Activated CD4-positive, alpha-beta T cell treated with anti-CD3 and anti-CD28 coated beads for 36 hours (primary cell): ENCODE results near the gene MECP2. TPM values are rescaled to one million over a fixed set of nuclear protein-coding genes. Genes with fewer than 3 reads are reported as not detected.

Experiments used
- ATAC-seq: fragments of 200-7000 bp; cut with Tn5 transposase; one replicate; pipeline ENCODE4 v1.10.0; 2021; ENCODE audit warnings: mild to moderate bottlenecking, moderate library complexity
- CTCF ChIA-PET: fragments of 350-600 bp; sonication (Branson Sonifier 250); formaldehyde crosslinking; loops from one replicate; lab custom pipeline; 2021; ENCODE audit warnings: antibody characterized with exemption; lab: Charles Lee
- POLR2A ChIA-PET: fragments of 350-600 bp; sonication (Branson Sonifier 250); formaldehyde crosslinking; loops from one replicate; lab custom pipeline; 2021; ENCODE audit warnings: antibody characterized with exemption, inconsistent platforms; lab: Charles Lee
- DNase-seq: peaks from one replicate; pipeline ENCODE4 v3.0.0-alpha.2; 2020
- H3K27ac Mint-ChIP-seq: one replicate; pipeline ENCODE4 v1.8.0; 2021; ENCODE audit warnings: mixed read lengths
- H3K27me3 Mint-ChIP-seq: one replicate; pipeline ENCODE4 v1.8.0; 2021; ENCODE audit warnings: mixed read lengths
- H3K36me3 Mint-ChIP-seq: one replicate; pipeline ENCODE4 v1.8.0; 2021; ENCODE audit warnings: low read depth, mixed read lengths
- H3K4me1 Mint-ChIP-seq: one replicate; pipeline ENCODE4 v1.8.0; 2021; ENCODE audit warnings: mixed read lengths
- H3K4me3 Mint-ChIP-seq: one replicate; pipeline ENCODE4 v1.8.0; 2021; ENCODE audit warnings: mild to moderate bottlenecking, moderate library complexity, mixed read lengths
- H3K9me3 Mint-ChIP-seq: one replicate; pipeline ENCODE4 v1.8.0; 2021; ENCODE audit warnings: low read depth, mixed read lengths
- intact Hi-C, 2 experiments: fragments of 100-400 bp; cut with DNase I in 1 of 2; cut with micrococcal nuclease in 1 of 2; formaldehyde crosslinking; loops; one replicate each; pipeline versions ENCODE4 v1.14.2 to v1.15.1; 2022 to 2024; cut with DNase I, micrococcal nuclease
- microRNA-seq: library from miRNA; unstranded; fragments of <30 nt; microRNA quantifications from one replicate; pipeline ENCODE4 v1.2.0, GENCODE V29; 2021; ENCODE audit warnings: borderline replicate concordance
- total RNA-seq, 2 experiments: library from RNA; stranded (reverse); gene quantifications; one replicate each; pipeline ENCODE4 v1.2.3, GENCODE V29; 2021

Gene MECP2
- total RNA-seq, 2 experiments from 2014 or later: 50.7 to 60.0 TPM

DNA sequence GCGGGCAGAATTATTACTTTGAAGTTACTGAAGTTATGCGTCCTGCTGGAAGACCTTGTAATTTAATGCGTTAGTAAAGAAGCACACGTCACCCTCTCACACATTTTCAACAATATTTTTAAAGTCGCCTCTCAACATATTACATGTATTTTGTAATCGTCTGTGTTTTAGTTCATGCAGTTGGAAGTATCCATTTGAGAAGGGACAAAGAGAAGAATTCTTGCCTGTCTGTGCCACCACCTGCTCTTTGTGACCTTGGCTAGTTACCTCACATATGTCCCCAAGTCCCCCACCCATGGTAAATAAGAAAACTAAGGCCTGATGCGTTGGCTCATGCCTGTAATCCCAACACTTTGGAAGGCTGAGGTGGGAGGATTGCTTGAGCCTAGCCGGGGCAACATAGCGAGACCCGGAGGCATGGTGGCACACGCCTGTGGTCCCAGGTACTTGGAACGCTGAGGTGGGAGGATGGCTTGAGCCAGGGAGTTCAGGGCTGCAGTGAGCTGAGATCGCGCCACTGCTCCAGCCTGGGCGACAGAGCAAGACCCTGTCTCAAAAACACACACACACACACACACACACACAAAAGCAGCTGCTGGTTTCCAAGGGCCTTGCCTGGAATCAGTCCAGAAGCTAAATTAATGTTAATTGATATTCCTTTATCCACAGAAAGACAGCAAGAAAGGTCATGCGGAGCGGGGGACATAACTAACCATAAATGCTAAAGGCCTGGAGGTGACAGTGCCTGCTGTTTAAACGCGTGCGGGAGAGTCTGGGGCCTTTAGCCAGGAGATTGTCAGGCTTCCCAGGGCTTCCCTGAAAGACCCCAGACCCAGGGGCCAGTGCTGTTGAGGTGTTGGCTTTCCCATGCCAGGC is 124.2 kb downstream of the MECP2 start:
- ChIA-PET CTCF (interaction anchor here (0.6 to 1.1 kb wide), 3 partner anchors 11 to 355 kb away, joined by 3 to 4 read pairs (median 3); no protein-coding TSS in a partner anchor), POLR2A (interaction anchor here (0.9 kb wide), 1 partner anchor 12 kb away, joined by 3 read pairs; no protein-coding TSS in a partner anchor)
- peaks cover 17% of the 10 kb centered on the region for H3K36me3 Mint-ChIP-seq
- peaks cover 16% of the 10 kb centered on the region for H3K4me1 Mint-ChIP-seq
- intact Hi-C loops: loop anchor here (2.0 to 10.0 kb wide), 5 partner anchors 49 to 789 kb away; partner anchors contain the start of genes ATP6AP1 (in 1 of the 2), DKC1 (in 1 of the 2), EMD (in 1 of the 2) and FLNA (in 1 of the 2)
- no peaks in the 10 kb centered on the region for H3K27me3 Mint-ChIP-seq
- peak overlapping the region; percentile 97 for H3K27ac Mint-ChIP-seq
- ATAC-seq (no peak), DNase-seq (no peak)
- peak overlapping the region; percentile 88 for H3K4me3 Mint-ChIP-seq
- no peaks in the 10 kb centered on the region for H3K9me3 Mint-ChIP-seq

DNA sequence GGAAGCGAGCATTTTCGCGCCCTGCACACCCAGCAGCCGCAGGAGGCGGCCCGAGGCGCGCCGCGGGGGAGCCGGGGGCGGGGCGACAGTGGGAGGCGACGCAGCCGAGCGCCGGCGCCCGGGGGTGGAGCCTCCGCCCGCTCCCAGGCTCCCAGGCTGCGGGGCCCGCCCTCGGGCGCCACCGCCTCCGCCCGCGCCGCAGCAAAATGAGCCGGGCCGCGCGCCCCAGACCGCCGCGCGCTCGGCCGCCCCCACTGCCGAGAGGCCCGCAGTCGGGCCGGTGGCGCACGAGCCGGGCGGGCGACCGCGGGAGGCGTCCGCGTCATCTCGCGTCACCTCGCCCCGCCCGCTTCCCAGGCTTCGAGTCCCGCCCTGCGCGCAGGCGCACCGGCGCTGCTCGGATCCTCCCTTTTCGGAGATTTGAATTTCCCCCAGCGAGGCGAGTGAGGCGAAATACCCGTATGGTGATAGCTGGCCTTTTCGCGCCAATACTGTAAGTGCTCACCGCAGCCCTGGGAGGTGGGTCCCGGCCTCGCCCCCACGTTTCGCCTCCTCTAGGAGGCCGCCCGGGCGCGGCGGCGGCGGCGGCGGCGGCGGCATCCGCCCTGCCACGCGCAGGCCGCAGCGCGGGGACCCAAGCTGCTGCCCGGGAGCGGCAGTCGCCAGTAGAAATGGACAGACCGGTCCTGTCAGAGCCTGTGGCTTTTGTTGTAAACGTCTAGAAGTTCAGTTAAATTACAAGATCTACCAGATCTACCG is 125.0 kb downstream of the MECP2 start, which contains the start of gene TMEM187:
TSS of gene TMEM187 (plus strand) at position 387 of the 759 bp plus-strand sequence. CDS start 9,309 bp downstream, outside the sequence.
- H3K27me3 Mint-ChIP-seq: no peaks in the 10 kb centered on the region
- H3K27ac Mint-ChIP-seq: peak within 1 kb of the TSS; percentile 100
- intact Hi-C loops: loop anchor here (1.0 to 10.0 kb wide), 12 partner anchors 12 to 790 kb away; partner anchors contain the start of genes EMD (in 2 of the 2), ABCD1 (in 1 of the 2), ATP6AP1 (in 1 of the 2) and BCAP31 (in 1 of the 2)
- DNase-seq: peak; percentile 92
- no peaks in the 10 kb centered on the region for H3K9me3 Mint-ChIP-seq
- H3K4me3 Mint-ChIP-seq: peak within 1 kb of the TSS; percentile 94
- ChIA-PET POLR2A (interaction anchor here (1.7 kb wide), 1 partner anchor 47 kb away, joined by 8 read pairs; the partner anchor contains the start of gene ARHGAP4), CTCF (no interaction called here)
- peaks cover 24% of the 10 kb centered on the region for H3K4me1 Mint-ChIP-seq
- peaks cover 25% of the 10 kb centered on the region for H3K36me3 Mint-ChIP-seq
- peak; percentile 45 for ATAC-seq

Small RNA genes within 50 kb of the gene (microRNA-seq; reads per million reads assigned to microRNA genes)
- gene MIR3202-1 (not detected), gene MIR3202-2 (not detected), gene MIR718 (not detected)

Other genes with a start within 250 kb of the MECP2 start
- under 1 TPM; 0.47 to 0.57 TPM for gene L1CAM, start 211.5 kb downstream of the MECP2 start, total RNA-seq
- gene AVPR2, start 193.0 kb downstream of the MECP2 start, total RNA-seq: not detected
- gene ARHGAP4, start 171.5 kb downstream of the MECP2 start, total RNA-seq: 100 to 1,000 TPM; 130 to 135 TPM
- 100 to 1,000 TPM; 108 to 115 TPM for gene NAA10, start 162.7 kb downstream of the MECP2 start, total RNA-seq
- 1 to 10 TPM; 6.0 to 8.1 TPM for gene RENBP, start 153.1 kb downstream of the MECP2 start, total RNA-seq
- 100 to 1,000 TPM in 1 of 2 experiments, 10 to 100 TPM in 1; 99.5 to 147 TPM for gene HCFC1, start 125.9 kb downstream of the MECP2 start, total RNA-seq
- 1 to 10 TPM; 4.4 to 5.4 TPM for gene TMEM187, start 125.0 kb downstream of the MECP2 start, total RNA-seq
- 10 to 100 TPM; 84.3 to 93.6 TPM for gene IRAK1, start 77.8 kb downstream of the MECP2 start, total RNA-seq
- gene OPN1LW, start 46.5 kb upstream of the MECP2 start, total RNA-seq: not detected
- not detected for gene OPN1MW, start 84.9 kb upstream of the MECP2 start, total RNA-seq
- gene OPN1MW2, start 122.0 kb upstream of the MECP2 start, total RNA-seq: not detected
- gene OPN1MW3, start 159.9 kb upstream of the MECP2 start, total RNA-seq: not detected
- gene TEX28, start 197.4 kb upstream of the MECP2 start, total RNA-seq: not detected
- gene TKTL1, start 198.1 kb upstream of the MECP2 start, total RNA-seq: under 1 TPM in 1 of 2 experiments, not detected in 1; 0.23 TPM